Endothelial cell of umbilical vein (primary cell): Measurements from ENCODE around the gene DDX51.

Source experiments
- CTCF ChIP-seq, 2 donors: IDR thresholded peaks; 1 replicate in 1 of 2; 2 replicates in 1 of 2; pipeline ENCODE4 v1.5.1; 2011; ENCODE audit warnings: low read length in 2 of 2, mild to moderate bottlenecking in 2 of 2, moderate library complexity in 2 of 2, control low read depth in 1 of 2, inconsistent platforms in 1 of 2, low read depth in 1 of 2; ENCODE audit not compliant: insufficient read depth in 1 of 2; ENCODE audit errors: extremely low read depth in 1 of 2
- POLR2AphosphoS5 ChIP-seq: IDR thresholded peaks from 2 replicates; pipeline ENCODE4 v1.6.1; 2012; ENCODE audit warnings: low read depth, mild to moderate bottlenecking, control low read depth, low read length, moderate library complexity; ENCODE audit not compliant: insufficient read depth

GRCh38 chr12:132094269-132094891 lies 49.7 kb downstream of the DDX51 start:
- TF ChIP-seq CTCF (IDR thresholded peaks at IDR 0.05; ENCODE audit: extremely low read depth in 1 of 2, insufficient read depth in 1 of 2, low read depth in 1 of 2, low read length in 2 of 2) (no peak), POLR2AphosphoS5 (no peak)
